ENCODE measurements around the gene ASB3. TPM values are rescaled to one million over a fixed set of nuclear protein-coding genes. Genes with fewer than 3 reads are reported as not detected.

Gene ASB3
- total RNA-seq, 1 experiment from 2014 or later, result 23.1 TPM

DNA sequence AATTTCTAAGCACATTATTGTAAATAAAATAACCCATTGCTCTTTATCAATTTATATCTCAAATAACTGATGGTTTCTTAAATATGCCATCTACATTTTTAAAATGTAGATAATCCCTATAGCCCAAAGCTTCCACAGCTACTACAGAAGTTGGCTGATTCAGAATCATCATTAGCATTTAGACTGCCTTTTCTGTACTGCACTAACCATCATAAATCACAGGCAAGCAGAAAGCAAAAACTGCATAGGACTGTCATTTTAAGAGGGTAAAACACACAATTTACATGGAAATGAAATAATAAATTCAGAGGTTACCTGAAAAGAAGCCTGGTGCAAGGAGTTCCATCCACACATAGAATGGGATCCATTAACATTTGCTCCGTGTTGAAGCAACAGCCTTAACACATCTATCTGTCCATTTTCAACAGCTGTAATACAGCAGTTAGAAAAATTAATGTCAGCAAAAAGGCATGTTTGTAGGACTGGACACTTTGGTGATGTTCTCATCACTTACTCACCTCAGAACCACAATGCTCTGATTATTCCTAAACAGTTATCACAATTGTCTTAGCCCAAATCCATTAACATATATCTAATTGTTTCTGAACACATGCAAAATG, 57.5 kb downstream of the ASB3 start:
- Histone ChIP-seq H2AFZ (ENCODE audit: low read length) (no peak overlapping the region), H2BK20ac (ENCODE audit: low read depth, low read length, poor library complexity, severe bottlenecking) (no peak overlapping the region), H3K14ac (ENCODE audit: insufficient read depth, low read length) (no peak overlapping the region), H2BK5ac (ENCODE audit: insufficient read length, low read length) (no peak overlapping the region), H2BK12ac (ENCODE audit: insufficient read length, low read depth, low read length) (no peak overlapping the region), H2BK120ac (ENCODE audit: low read depth, low read length, poor library complexity, severe bottlenecking) (no peak overlapping the region), H3T11ph (ENCODE audit: low read length) (no peak overlapping the region), H4K5ac (ENCODE audit: insufficient read length, low read depth, low read length) (no peak overlapping the region), H3K18ac (ENCODE audit: insufficient read length, low read depth, low read length) (no peak overlapping the region), H3K4me1 (ENCODE audit: insufficient read depth, low read length) (no peaks in the 10 kb centered on the region), H3K4me2 (ENCODE audit: insufficient read depth, insufficient read length, low read length) (no peak overlapping the region), H2BK15ac (ENCODE audit: low read depth, low read length) (no peak overlapping the region), H4K20me1 (ENCODE audit: control insufficient read depth, insufficient read depth, insufficient read length) (no peaks in the 10 kb centered on the region), H3K23ac (ENCODE audit: insufficient read length, low read depth, low read length) (no peak overlapping the region), H3K9ac (ENCODE audit: extremely low read depth, insufficient read length, low read length) (no peak overlapping the region), H3K27ac (ENCODE audit: insufficient read length, low read depth, low read length) (no peak overlapping the region), H4K91ac (ENCODE audit: insufficient read length, low read depth, low read length) (no peak overlapping the region), H2AK5ac (ENCODE audit: insufficient read length, low read length) (no peak overlapping the region), H3K23me2 (ENCODE audit: insufficient read length, low read depth, low read length, poor library complexity, severe bottlenecking) (no peaks in the 10 kb centered on the region), H3K27me3 (ENCODE audit: insufficient read depth, low read length) (no peaks in the 10 kb centered on the region), H3K9me3 (ENCODE audit: control insufficient read depth, low read depth, low read length) (no peaks in the 10 kb centered on the region), H4K8ac (replicated peaks; ENCODE audit: insufficient read length, low read depth, low read length) (no peak overlapping the region), H3K79me2 (ENCODE audit: insufficient read depth, low read length) (no peaks in the 10 kb centered on the region), H3K4ac (ENCODE audit: low read depth, low read length) (no peak overlapping the region), H3K56ac (ENCODE audit: insufficient read length, low read depth, low read length) (no peak overlapping the region), H3K79me1 (ENCODE audit: insufficient read depth, low read depth, low read length, poor library complexity, severe bottlenecking) (no peaks in the 10 kb centered on the region)
- Mint-ChIP-seq H3K27me3 (ENCODE audit: low read depth) (no peaks in the 10 kb centered on the region), H3K27ac (no peak overlapping the region), H3K4me3 (no peak overlapping the region), H3K36me3 (ENCODE audit: insufficient read depth in 1 of 3, low read depth in 3 of 3) (peaks cover 20 to 41% (median 38%) of the 10 kb centered on the region in 3 experiments; a peak in 6 of 7 replicates), H3K4me1 (peaks cover 9% of the 10 kb centered on the region in 2 experiments), H3K9me3 (peaks cover 0 to 2% of the 10 kb centered on the region in 2 experiments; a peak in 1 of 5 replicates)
- DNase-seq, result no peak
- WGBS (ENCODE audit: extremely low coverage, insufficient read length, low lambda C conversion rate), result no CpG with 5 or more reads among the region's 1 CpG
- TF ChIP-seq, protein P1, sequence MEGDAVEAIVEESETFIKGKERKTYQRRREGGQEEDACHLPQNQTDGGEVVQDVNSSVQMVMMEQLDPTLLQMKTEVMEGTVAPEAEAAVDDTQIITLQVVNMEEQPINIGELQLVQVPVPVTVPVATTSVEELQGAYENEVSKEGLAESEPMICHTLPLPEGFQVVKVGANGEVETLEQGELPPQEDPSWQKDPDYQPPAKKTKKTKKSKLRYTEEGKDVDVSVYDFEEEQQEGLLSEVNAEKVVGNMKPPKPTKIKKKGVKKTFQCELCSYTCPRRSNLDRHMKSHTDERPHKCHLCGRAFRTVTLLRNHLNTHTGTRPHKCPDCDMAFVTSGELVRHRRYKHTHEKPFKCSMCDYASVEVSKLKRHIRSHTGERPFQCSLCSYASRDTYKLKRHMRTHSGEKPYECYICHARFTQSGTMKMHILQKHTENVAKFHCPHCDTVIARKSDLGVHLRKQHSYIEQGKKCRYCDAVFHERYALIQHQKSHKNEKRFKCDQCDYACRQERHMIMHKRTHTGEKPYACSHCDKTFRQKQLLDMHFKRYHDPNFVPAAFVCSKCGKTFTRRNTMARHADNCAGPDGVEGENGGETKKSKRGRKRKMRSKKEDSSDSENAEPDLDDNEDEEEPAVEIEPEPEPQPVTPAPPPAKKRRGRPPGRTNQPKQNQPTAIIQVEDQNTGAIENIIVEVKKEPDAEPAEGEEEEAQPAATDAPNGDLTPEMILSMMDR (conservative IDR thresholded peaks at IDR 0.05), result no peak

All from H9 (cell line).